ENCODE data around the gene OR8A1. TPM values are rescaled to one million over a fixed set of nuclear protein-coding genes. Genes with fewer than 3 reads are reported as not detected.
A peak's percentile ranks its signal among the peaks of the same experiment; 100 is the strongest.

OR8A1 gene
- total and polyA plus RNA-seq, 2 experiments from 2014 or later: not detected

DNA sequence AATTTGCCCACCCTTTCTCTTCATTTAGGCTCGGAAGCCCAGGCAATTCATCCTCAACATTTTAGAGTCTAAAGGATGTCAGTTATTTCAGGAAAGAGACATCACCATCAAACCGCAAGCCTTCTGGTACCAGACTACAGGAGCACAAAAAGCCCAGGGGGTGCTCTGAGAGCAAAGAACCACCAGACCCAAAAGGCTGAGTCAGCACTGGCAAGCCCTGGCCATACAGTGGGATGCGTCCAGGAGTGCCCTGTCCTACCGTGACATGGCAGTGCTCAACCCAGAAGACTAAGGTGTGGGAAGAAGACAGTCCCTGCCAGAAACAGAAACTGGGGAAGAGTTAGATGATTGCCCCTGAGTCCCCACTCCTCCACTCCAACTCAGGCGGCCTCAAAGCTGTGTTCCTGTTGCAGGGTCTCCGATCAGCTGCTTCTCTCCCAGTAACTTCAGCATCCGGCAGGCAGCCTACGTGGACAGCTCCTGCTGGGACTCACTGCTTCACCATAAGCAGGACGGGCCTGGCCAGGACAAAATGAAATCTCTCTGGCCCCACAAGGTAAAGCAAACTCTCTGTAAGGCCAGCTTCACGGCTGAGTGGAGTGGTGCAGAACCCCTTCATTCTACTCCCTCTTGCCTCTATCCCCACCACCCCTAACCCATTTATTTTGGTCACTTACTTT lies 42.9 kb downstream of the OR8A1 start:
- no peak overlapping the region for H3K27ac ChIP-seq
- no peaks in the 10 kb centered on the region for H3K9me2 ChIP-seq (replicated peaks; ENCODE audit: insufficient read depth)
- H3K36me3 ChIP-seq (replicated peaks; ENCODE audit: insufficient read depth, low read depth): no peaks in the 10 kb centered on the region
- H3K79me2 ChIP-seq: no peaks in the 10 kb centered on the region
- peak; percentile 17 for DNase-seq (ENCODE audit: low spot score)
- WGBS (ENCODE audit: low lambda C conversion rate, missing lambda C conversion rate): 75% methylated on average over 10 of the region's 10 CpGs
- no peak overlapping the region for H2AFZ ChIP-seq
- H3K4me1 ChIP-seq (ENCODE audit: insufficient read depth): no peaks in the 10 kb centered on the region
- H3K9me3 ChIP-seq (ENCODE audit: low read depth): no peaks in the 10 kb centered on the region
- no peak overlapping the region for H3K4me3 ChIP-seq
- H4K20me1 ChIP-seq (ENCODE audit: insufficient read depth, poor library complexity, severe bottlenecking): no peaks in the 10 kb centered on the region
- H3K4me2 ChIP-seq: no peak overlapping the region
- TF ChIP-seq, protein P1, sequence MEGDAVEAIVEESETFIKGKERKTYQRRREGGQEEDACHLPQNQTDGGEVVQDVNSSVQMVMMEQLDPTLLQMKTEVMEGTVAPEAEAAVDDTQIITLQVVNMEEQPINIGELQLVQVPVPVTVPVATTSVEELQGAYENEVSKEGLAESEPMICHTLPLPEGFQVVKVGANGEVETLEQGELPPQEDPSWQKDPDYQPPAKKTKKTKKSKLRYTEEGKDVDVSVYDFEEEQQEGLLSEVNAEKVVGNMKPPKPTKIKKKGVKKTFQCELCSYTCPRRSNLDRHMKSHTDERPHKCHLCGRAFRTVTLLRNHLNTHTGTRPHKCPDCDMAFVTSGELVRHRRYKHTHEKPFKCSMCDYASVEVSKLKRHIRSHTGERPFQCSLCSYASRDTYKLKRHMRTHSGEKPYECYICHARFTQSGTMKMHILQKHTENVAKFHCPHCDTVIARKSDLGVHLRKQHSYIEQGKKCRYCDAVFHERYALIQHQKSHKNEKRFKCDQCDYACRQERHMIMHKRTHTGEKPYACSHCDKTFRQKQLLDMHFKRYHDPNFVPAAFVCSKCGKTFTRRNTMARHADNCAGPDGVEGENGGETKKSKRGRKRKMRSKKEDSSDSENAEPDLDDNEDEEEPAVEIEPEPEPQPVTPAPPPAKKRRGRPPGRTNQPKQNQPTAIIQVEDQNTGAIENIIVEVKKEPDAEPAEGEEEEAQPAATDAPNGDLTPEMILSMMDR (IDR thresholded peaks at IDR 0.05; ENCODE audit: poor library complexity): no peak
- no peaks in the 10 kb centered on the region for H3K27me3 ChIP-seq

DNA sequence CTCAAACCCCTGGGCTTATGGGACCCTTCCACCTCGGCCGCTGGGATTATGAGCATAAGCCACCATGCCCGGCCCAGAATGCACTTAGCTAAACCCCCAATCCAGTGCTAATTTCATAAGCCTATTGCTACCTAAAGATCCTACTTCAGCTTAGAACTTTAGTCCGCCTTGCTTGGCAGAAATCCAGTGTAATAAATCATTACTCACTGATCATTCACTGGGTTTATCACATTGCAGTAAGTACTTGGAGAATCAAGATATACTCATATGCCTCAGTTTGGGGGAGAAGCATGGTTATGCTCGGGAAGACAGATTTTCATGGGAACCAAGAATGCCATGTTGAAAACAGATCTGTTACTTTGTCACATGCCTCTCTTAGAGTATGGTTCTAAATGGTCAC lies 49.1 kb downstream of the OR8A1 start:
- Histone ChIP-seq H3K4me3 (no peak overlapping the region), H3K4me2 (no peak overlapping the region), H3K27me3 (no peaks in the 10 kb centered on the region), H3K9me3 (ENCODE audit: low read depth) (no peaks in the 10 kb centered on the region), H4K20me1 (ENCODE audit: insufficient read depth, poor library complexity, severe bottlenecking) (no peaks in the 10 kb centered on the region), H3K4me1 (ENCODE audit: insufficient read depth) (peaks cover 15% of the 10 kb centered on the region), H3K27ac (peak overlapping the region; percentile 56), H3K36me3 (replicated peaks; ENCODE audit: insufficient read depth, low read depth) (no peaks in the 10 kb centered on the region), H3K9me2 (replicated peaks; ENCODE audit: insufficient read depth) (no peaks in the 10 kb centered on the region), H2AFZ (no peak overlapping the region), H3K79me2 (peaks cover 8% of the 10 kb centered on the region)
- DNase-seq (ENCODE audit: low spot score): no peak
- TF ChIP-seq EZH2phosphoT487 (IDR thresholded peaks at IDR 0.05; ENCODE audit: low read depth, severe bottlenecking, unreplicated experiment) (no peak), EZH2 (IDR thresholded peaks at IDR 0.05; ENCODE audit: borderline replicate concordance) (no peak)
- TF ChIP-seq, protein P1 (IDR thresholded peaks at IDR 0.05; ENCODE audit: poor library complexity): no peak
- 71% methylated on average over 5 of the region's 5 CpGs for WGBS (ENCODE audit: low lambda C conversion rate, missing lambda C conversion rate)

Small RNAs within 50 kb of the gene (small RNA-seq; reads per million reads assigned to genes)
- not detected for gene OR8A3P

Other genes starting within 250 kb of the OR8A1 start
- not detected in 2 replicates for gene OR8D2, start 249.8 kb upstream of the OR8A1 start, total RNA-seq
- gene OR8D2, start 249.8 kb upstream of the OR8A1 start, polyA plus RNA-seq: not detected in 2 replicates
- gene OR8B2, start 185.5 kb upstream of the OR8A1 start, total RNA-seq: not detected in 2 replicates
- not detected in 2 replicates for gene OR8B2, start 185.5 kb upstream of the OR8A1 start, polyA plus RNA-seq
- not detected in 2 replicates for gene OR8B3, start 171.0 kb upstream of the OR8A1 start, total RNA-seq
- not detected in 2 replicates for gene OR8B3, start 171.0 kb upstream of the OR8A1 start, polyA plus RNA-seq
- gene OR8B4, start 145.1 kb upstream of the OR8A1 start, total RNA-seq: not detected in 2 replicates
- gene OR8B4, start 145.1 kb upstream of the OR8A1 start, polyA plus RNA-seq: not detected in 2 replicates
- gene OR8B8, start 124.3 kb upstream of the OR8A1 start, total RNA-seq: not detected in 2 replicates
- not detected in 2 replicates for gene OR8B8, start 124.3 kb upstream of the OR8A1 start, polyA plus RNA-seq
- gene OR8B12, start 26.3 kb upstream of the OR8A1 start, total RNA-seq: not detected in 2 replicates
- not detected in 2 replicates for gene OR8B12, start 26.3 kb upstream of the OR8A1 start, polyA plus RNA-seq
- gene PANX3, start 41.4 kb downstream of the OR8A1 start, total RNA-seq: not detected in 2 replicates
- 0.09 and 0.25 TPM in 2 replicates for gene PANX3, start 41.4 kb downstream of the OR8A1 start, polyA plus RNA-seq
- 34.6 and 41.4 TPM in 2 replicates for gene TBRG1, start 52.9 kb downstream of the OR8A1 start, total RNA-seq
- gene TBRG1, start 52.9 kb downstream of the OR8A1 start, polyA plus RNA-seq: 35.0 and 45.2 TPM in 2 replicates
- gene SIAE, start 103.7 kb downstream of the OR8A1 start, total RNA-seq: 35.5 and 37.0 TPM in 2 replicates
- 18.6 and 24.0 TPM in 2 replicates for gene SIAE, start 103.7 kb downstream of the OR8A1 start, polyA plus RNA-seq
- gene SPA17, start 103.9 kb downstream of the OR8A1 start, total RNA-seq: 5.8 and 7.2 TPM in 2 replicates
- gene SPA17, start 103.9 kb downstream of the OR8A1 start, polyA plus RNA-seq: 3.8 and 5.8 TPM in 2 replicates
- not detected in 2 replicates for gene NRGN, start 169.9 kb downstream of the OR8A1 start, total RNA-seq
- gene NRGN, start 169.9 kb downstream of the OR8A1 start, polyA plus RNA-seq: 1.1 and 1.2 TPM in 2 replicates
- gene VSIG2, start 182.3 kb downstream of the OR8A1 start, total RNA-seq: 22.6 and 22.9 TPM in 2 replicates
- 34.3 and 38.9 TPM in 2 replicates for gene VSIG2, start 182.3 kb downstream of the OR8A1 start, polyA plus RNA-seq
- 2.0 and 3.6 TPM in 2 replicates for gene ESAM, start 192.3 kb downstream of the OR8A1 start, total RNA-seq
- 3.9 and 7.9 TPM in 2 replicates for gene ESAM, start 192.3 kb downstream of the OR8A1 start, polyA plus RNA-seq
- 14.9 and 18.3 TPM in 2 replicates for gene MSANTD2, start 230.4 kb downstream of the OR8A1 start, total RNA-seq
- gene MSANTD2, start 230.4 kb downstream of the OR8A1 start, polyA plus RNA-seq: 10.8 and 11.2 TPM in 2 replicates

All from hepatocyte (in vitro differentiated cells).